Rectal smooth muscle tissue (tissue), 1 donor: ENCODE measurements around the gene BMPR1B.
"Not testable (repeated sequence)": the region's sequence is repeated elsewhere in the genome, so short reads cannot be mapped to it uniquely, and the experiment has no call there.

Experiments
- H3K27ac ChIP-seq: one replicate; pipeline ENCODE4 v1.7.0; 2013; ENCODE audit warnings: low read depth, low read length, inconsistent platforms
- H3K27me3 ChIP-seq: one replicate; pipeline ENCODE4 v1.7.0; 2013; ENCODE audit warnings: low read length; ENCODE audit not compliant: control insufficient read depth, insufficient read depth
- H3K36me3 ChIP-seq: one replicate; pipeline ENCODE4 v1.7.0; 2013; ENCODE audit warnings: low read length; ENCODE audit not compliant: control insufficient read depth, insufficient read depth
- H3K4me1 ChIP-seq: one replicate; pipeline ENCODE4 v1.7.0; 2013; ENCODE audit warnings: low read length; ENCODE audit not compliant: control insufficient read depth, insufficient read depth
- H3K4me3 ChIP-seq: one replicate; pipeline ENCODE4 v1.7.0; 2013; ENCODE audit warnings: low read length
- H3K9ac ChIP-seq: one replicate; pipeline ENCODE4 v1.7.0; 2013; ENCODE audit warnings: low read length

Gene BMPR1B

DNA sequence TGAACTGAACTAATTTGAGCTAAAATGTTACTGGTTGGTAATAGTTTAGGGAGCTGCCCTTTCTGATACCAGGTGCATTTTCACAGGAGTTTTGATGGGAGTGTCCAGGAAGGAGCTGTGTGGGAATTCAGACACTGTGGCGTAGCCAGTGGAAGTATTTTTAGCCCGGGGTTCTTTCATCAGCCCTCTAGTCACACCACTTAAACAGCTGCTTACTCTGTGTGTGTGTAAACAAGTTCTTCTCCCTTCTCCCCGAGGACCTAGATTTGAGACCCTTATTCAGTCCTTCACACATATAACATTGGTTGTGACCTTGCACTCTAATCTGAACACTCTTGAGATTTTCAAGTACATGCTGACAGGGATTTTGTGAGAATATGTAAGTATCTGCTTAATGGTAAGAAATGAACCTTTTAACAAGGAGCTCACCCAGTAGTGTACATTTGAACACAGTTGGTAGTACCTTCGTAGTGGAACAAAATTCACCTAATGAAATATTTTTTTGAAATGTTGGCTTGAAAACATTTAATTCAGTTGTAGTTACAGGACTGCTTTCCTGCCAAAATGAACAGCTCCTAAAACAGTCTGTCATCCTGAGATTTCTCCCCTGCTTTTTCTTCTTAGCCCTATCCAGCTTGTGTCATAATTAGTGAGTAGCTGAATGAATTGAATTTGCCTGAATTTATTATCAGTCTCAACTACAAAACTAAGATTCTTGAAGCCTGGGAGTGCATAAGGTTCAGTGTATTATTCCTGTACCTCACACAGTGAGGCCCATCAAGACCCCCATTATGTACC, 61.8 kb downstream of the BMPR1B start:
- H3K4me1 ChIP-seq = no peaks in the 10 kb centered on the region
- no peak overlapping the region for H3K9ac ChIP-seq
- no peak overlapping the region for H3K4me3 ChIP-seq
- no peak overlapping the region for H3K27ac ChIP-seq
- no peaks in the 10 kb centered on the region for H3K27me3 ChIP-seq
- H3K36me3 ChIP-seq = no peaks in the 10 kb centered on the region

DNA sequence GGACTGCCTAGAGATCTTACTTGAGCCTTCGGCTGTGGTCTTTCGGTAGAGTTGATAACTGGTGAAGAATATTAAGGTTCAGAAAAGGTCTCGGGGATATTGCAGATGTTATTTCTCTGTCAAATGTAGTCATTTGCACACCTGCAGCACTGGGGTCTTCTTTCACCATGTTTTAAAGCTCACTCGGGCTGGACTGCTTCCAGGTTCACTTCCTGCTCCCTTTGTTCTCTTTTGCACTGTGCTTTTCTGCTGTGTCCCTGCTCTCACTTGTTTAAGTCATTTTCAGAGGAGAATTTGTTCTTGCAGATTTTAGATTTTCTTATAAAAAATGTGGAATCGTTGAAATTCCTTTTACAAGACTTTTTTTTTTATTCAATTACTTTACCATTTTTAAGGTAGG, 68.5 kb downstream of the BMPR1B start:
- no peaks in the 10 kb centered on the region for H3K36me3 ChIP-seq
- H3K4me3 ChIP-seq = no peak overlapping the region
- H3K27me3 ChIP-seq = no peaks in the 10 kb centered on the region
- no peak overlapping the region for H3K27ac ChIP-seq
- no peak overlapping the region for H3K9ac ChIP-seq
- H3K4me1 ChIP-seq = no peaks in the 10 kb centered on the region

DNA sequence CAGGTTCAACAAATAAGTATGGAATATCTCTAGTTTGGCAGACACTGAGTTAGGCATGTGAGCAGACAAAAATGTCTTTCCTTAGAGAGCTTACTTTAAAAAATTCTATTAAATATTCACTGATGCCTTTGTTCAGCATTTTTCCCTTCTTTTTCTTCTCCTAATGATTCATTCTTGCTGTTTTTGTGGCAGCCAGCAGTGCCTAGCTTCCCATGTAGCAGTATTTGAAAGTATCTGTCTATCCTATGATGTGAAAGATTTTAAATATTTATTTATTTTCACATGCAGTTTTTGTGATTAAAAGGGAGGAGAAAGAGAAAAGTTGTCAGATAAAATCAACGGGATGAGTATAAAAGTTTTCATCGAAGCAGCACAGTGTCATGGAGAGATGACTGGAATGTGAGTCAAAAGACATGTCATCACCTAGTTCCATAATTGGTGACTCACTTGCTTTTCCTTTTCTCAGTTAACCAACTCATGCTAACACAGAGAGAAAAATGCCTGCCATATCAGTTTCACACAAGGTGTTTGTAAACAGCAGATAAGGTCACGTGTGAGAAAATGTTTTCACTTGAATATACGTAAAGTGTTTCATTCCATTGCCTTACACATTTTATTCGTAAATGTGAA, 69.8 kb downstream of the BMPR1B start:
- H3K27ac ChIP-seq = no peak overlapping the region
- no peak overlapping the region for H3K4me3 ChIP-seq
- no peaks in the 10 kb centered on the region for H3K27me3 ChIP-seq
- no peaks in the 10 kb centered on the region for H3K4me1 ChIP-seq
- H3K9ac ChIP-seq = no peak overlapping the region
- H3K36me3 ChIP-seq = no peaks in the 10 kb centered on the region

- Histone ChIP-seq H3K27me3 (no peaks in the 10 kb centered on the region), H3K27ac (no peak overlapping the region), H3K4me1 (no peaks in the 10 kb centered on the region), H3K36me3 (no peaks in the 10 kb centered on the region), H3K4me3 (no peak overlapping the region), H3K9ac (no peak overlapping the region)
Measured at GRCh38 chr4:94828882-94829281, 71.1 kb downstream of the BMPR1B start.

DNA sequence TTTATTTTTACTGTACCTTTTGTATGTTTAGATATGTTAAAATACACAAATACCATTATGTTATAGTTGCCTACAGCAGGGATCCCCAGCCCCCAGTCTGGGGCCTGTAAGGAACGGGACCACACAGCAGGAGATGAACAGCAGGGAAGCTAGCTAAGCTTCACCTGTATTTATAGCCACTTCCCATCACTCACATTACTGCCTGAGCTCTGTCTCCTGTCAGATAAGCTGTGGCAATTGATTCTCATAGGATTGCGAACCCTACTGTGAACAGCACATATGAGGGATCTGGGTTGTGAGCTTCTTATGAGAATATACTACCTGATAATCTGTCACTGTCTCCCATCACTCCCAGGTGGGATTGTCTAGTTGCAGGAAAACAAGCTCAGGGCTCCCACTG, 73.9 kb downstream of the BMPR1B start:
- Histone ChIP-seq H3K27me3 (no peaks in the 10 kb centered on the region), H3K4me1 (no peaks in the 10 kb centered on the region), H3K4me3 (no peak overlapping the region), H3K36me3 (no peaks in the 10 kb centered on the region), H3K27ac (no peak overlapping the region), H3K9ac (no peak overlapping the region)

DNA sequence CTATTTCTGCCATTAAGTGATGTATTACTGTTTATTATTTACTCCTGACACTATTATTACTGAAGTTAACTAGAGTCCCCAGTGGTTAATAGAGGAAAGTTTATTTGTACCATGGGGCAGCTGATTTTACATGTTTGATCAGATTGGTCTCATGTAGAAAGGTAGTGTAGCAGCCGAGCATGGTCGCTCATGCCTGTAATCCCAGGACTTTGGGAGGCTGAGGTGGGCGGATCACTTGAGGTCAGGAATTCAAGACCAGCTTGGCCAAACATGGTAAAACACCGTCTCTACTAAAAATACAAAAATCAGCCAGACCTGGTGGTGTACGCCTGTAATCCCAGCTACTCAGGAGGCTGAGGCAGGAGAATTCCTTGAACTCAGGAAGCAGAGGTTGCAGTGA, 74.6 kb downstream of the BMPR1B start:
- not testable (repeated sequence) for H3K27ac ChIP-seq, H3K9ac ChIP-seq, H3K36me3 ChIP-seq, H3K27me3 ChIP-seq, H3K4me1 ChIP-seq, H3K4me3 ChIP-seq

DNA sequence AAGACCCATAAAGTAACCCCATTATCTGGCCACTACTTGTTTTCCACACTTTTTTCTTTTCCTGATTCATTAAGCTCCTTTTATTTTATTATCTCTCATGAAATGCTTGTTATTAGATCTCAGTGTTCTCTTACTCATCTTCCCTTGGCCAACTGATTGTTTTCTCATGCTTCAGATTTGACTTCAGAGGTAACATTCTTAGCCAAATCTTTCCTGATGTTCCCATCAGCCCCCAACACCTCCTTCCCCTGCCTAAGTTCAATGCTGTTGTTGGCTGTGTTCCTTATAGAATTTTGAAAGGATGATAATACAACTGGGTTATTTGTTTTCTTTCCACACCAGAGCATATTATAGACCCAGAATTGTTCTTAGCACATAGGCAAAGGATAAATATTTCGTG, 75.6 kb downstream of the BMPR1B start:
- H3K9ac ChIP-seq = no peak overlapping the region
- H3K4me3 ChIP-seq = no peak overlapping the region
- no peaks in the 10 kb centered on the region for H3K36me3 ChIP-seq
- H3K4me1 ChIP-seq = no peaks in the 10 kb centered on the region
- no peaks in the 10 kb centered on the region for H3K27me3 ChIP-seq
- no peak overlapping the region for H3K27ac ChIP-seq

DNA sequence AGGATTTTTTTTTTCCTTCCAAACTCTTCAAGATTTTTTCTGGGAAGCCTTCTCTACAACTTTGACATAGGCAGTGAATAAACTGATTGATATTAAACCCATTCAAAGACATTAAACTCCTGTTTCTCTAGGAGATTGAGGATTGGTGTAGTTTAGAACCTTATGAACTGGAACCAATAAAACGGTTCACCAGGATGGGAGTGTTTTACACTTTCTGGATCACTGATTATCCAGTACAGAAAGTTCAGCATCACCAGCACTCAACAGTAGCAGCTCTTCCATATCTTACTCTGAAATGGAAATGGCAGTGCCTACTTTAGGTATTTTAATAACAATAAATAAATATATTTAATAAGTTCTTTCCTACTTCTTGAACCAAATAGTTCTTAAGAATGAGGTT, 76.7 kb downstream of the BMPR1B start:
- no peak overlapping the region for H3K9ac ChIP-seq
- no peaks in the 10 kb centered on the region for H3K4me1 ChIP-seq
- no peaks in the 10 kb centered on the region for H3K27me3 ChIP-seq
- no peak overlapping the region for H3K27ac ChIP-seq
- no peaks in the 10 kb centered on the region for H3K36me3 ChIP-seq
- H3K4me3 ChIP-seq = no peak overlapping the region

DNA sequence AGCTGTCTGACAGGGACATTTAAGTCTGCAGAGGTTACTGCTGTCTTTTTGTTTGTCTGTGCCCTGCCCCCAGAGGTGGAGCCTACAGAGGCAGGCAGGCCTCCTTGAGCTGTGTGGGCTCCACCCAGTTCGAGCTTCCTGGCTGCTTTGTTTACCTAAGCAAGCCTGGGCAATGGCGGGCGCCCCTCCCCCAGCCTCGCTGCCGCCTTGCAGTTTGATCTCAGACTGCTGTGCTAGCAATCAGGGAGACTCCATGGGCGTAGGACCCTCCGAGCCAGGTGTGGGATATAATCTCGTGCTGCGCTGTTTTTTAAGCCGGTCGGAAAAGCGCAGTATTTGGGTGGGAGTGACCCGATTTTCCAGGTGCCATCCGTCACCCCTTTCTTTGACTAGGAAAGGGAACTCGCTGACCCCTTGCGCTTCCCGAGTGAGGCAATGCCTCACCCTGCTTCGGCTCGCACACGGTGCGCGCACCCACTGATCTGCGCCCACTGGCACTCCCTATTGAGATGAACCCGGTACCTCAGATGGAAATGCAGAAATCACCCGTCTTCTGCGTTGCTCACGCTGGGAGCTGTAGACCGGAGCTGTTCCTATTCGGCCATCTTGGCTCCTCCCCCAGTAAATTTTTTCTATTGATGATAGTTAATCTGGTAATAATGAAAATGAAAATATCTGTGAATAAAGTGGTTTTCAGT, 83.6 kb downstream of the BMPR1B start:
- H3K9ac ChIP-seq, H3K27ac ChIP-seq, H3K4me3 ChIP-seq, H3K36me3 ChIP-seq, H3K27me3 ChIP-seq, H3K4me1 ChIP-seq: not testable (repeated sequence)

- Histone ChIP-seq H3K4me3 (no peak overlapping the region), H3K9ac (no peak overlapping the region)
Measured at GRCh38 chr4:94841864-94842221, 84.1 kb downstream of the BMPR1B start.

DNA sequence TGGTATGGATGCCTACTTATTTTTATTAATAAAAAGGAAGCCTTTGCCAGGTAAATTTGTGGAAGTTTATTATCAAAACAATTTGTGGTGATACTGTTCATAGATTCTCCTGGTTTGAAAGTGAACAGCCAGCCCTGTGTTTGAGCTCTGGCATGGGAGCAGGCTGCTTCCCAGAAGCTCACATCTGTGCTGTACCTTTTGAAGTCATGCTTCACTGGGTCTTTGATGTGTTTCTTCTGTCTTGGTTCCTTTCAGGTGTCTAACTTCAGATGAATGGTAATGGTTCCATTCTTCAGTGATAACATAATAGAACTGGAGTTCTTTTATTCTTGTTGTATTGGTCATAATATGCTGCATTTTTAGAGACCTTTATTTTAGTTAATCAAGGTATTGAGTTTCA, 85.5 kb downstream of the BMPR1B start:
- no peaks in the 10 kb centered on the region for H3K4me1 ChIP-seq
- H3K27me3 ChIP-seq = no peaks in the 10 kb centered on the region
- H3K27ac ChIP-seq = no peak overlapping the region
- no peaks in the 10 kb centered on the region for H3K36me3 ChIP-seq
- H3K9ac ChIP-seq = no peak overlapping the region
- H3K4me3 ChIP-seq = no peak overlapping the region

More at GRCh38 chr4:94841864-94842221, 84.1 kb downstream of the BMPR1B start:
- Histone ChIP-seq H3K4me1 (no peaks in the 10 kb centered on the region), H3K36me3 (no peaks in the 10 kb centered on the region), H3K27me3 (no peaks in the 10 kb centered on the region), H3K27ac (no peak overlapping the region)

GRCh38 chr4:94848326-94848725, 90.6 kb downstream of the BMPR1B start:
- no peak overlapping the region for H3K4me3 ChIP-seq
- no peaks in the 10 kb centered on the region for H3K27me3 ChIP-seq
- H3K36me3 ChIP-seq = no peaks in the 10 kb centered on the region
- no peaks in the 10 kb centered on the region for H3K4me1 ChIP-seq
- no peak overlapping the region for H3K27ac ChIP-seq
- H3K9ac ChIP-seq = no peak overlapping the region
